HG03520 (cell line): ENCODE data around the gene TYSND1.
"Not testable (repeated sequence)": the region's sequence is repeated elsewhere in the genome, so short reads cannot be mapped to it uniquely, and the experiment has no call there.

Experiments
- ATAC-seq: cut with Tn5 transposase; IDR thresholded peaks from one replicate; pipeline ENCODE4 v1.9.1; 2021; ENCODE audit warnings: mild to moderate bottlenecking, moderate library complexity; ENCODE audit not compliant: unreplicated experiment

The TYSND1 gene

GRCh38 chr10:70146489-70147258 lies at the start of gene TYSND1:
Gene TYSND1, minus strand, starts transcription at chr10:70146700. Its CDS starts 114 bp downstream, at chr10:70146586.
- ATAC-seq = peak; percentile 86

GRCh38 chr10:70193391-70193844 lies 46.9 kb upstream of the TYSND1 start:
- no peak for ATAC-seq

- no peak for ATAC-seq
These were observed 45.9 kb upstream of the TYSND1 start for GRCh38 chr10:70192326-70192968.

- ATAC-seq = no peak
These were observed 45.4 kb upstream of the TYSND1 start for GRCh38 chr10:70191972-70192305.

GRCh38 chr10:70191161-70191971 lies 44.9 kb upstream of the TYSND1 start:
- ATAC-seq = no peak

- no peak for ATAC-seq
These were observed 44.1 kb upstream of the TYSND1 start for GRCh38 chr10:70190581-70190980.

- no peak for ATAC-seq
These were observed 43.6 kb upstream of the TYSND1 start for GRCh38 chr10:70190102-70190501.

DNA sequence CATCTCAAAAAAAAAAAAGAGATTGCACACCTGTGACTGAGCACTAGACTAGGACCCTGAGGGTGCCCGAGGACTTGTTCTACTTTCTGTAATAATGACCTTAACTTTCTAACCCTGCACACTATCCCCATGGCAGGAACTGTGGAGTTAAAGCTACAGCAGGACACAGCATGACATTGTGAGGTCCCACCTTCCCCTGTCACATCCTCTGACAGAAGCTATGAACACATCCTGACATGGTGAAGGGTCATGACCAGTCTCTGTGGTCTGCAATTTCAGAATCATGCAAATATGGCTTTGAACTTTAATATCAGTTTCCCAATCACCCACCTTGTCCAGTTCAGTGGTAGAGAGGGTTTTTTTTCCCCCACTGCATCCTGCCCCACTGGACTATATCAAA lies 42.3 kb upstream of the TYSND1 start:
- ATAC-seq = no peak

DNA sequence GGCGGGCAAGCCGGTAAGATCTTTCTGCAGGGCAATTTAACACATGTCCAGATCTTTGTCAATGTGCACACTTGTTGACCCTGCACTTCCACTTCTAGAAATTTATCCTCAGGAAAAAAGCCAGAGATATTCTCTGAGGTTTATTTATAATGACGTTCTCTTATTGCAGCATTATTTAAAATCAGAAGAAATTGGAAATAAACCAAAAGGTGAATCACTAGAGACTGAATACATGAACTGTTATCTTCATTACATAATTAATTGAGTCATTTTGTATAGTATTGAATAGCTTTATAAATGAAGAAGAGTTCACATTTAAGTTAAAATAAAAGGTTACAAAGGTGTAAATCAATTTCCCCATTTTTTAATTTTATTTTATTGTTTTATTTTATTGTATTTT lies 40.1 kb upstream of the TYSND1 start:
- ATAC-seq = no peak

DNA sequence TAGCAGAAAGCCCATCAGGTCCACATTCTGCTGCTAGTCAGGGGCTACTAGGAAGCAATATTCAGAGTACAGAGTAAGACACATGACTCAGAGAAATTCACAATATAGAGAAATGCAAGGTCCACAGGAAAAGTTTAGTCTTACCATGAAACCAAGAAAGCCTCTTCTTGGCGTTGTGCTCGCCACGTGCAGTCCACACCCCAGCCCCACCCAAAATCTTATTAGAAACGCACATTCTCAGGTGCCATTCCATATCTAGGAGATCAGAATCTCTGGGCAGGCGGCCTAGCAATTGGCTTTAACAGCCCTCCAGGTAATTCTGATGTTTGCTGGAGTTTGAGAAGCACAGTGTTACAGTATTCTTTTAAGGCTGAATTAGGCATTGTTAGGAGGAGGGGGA lies 39.6 kb upstream of the TYSND1 start:
- no peak for ATAC-seq

GRCh38 chr10:70183304-70183703 lies 36.8 kb upstream of the TYSND1 start:
- ATAC-seq = no peak

DNA sequence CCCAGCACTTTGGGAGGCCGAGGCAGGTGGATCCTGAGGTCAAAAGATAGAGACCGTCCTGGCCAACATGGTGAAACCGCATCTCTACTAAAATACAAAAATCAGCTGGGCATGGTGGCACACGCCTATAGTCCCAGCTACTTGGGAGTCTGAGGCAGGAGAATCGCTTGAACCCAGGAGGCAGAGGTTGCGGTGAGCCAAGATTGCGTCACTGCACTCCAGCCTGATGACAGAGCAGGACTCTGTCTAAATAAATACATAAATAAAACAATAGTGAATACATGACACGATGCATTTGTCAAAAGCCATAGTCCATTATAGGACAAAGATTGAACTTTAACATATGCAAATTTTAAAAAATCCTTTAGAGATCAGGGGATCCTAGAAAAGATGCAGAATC lies 32.7 kb upstream of the TYSND1 start:
- ATAC-seq = not testable (repeated sequence)

GRCh38 chr10:70178139-70178725 lies 31.7 kb upstream of the TYSND1 start:
- no peak for ATAC-seq

GRCh38 chr10:70176441-70176840 lies 29.9 kb upstream of the TYSND1 start:
- no peak for ATAC-seq

- no peak for ATAC-seq
These were observed 29.0 kb upstream of the TYSND1 start for GRCh38 chr10:70175516-70175915.

DNA sequence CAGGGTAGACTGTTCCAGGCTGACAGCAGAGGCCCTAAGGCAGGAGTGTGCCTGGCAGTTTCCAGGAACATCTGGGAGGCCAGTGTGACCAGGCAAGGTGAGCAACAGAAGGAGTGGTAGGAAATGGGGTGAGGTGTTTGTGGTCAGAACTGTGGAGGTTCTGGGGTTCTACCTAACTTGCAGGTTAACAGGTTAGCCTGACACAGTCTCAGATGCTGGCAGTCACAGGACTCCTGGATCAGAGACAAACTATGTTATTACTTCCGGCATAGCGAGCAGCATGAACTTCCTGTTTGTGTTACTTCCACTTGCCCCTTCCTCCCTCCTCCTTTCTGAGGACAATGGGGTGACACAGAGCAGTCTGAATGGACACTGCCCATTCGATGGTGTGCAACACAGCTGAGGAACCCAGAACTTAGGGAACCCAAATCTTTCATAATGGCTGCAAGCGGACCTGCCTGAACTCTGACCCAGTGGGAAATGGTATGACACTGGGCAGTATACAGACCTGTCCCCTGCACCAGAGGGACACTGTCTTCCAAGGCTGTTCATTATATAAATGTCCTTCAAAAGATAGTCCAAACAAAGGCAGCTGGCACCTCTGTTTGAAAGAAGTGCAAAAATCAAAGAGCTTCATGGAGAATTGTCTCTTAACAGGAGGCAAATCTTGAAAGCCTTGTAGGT lies 27.7 kb upstream of the TYSND1 start:
- no peak for ATAC-seq

- peak; percentile 10 for ATAC-seq
These were observed 23.3 kb upstream of the TYSND1 start for GRCh38 chr10:70169649-70170364.

GRCh38 chr10:70169011-70169410 lies 22.5 kb upstream of the TYSND1 start:
- no peak for ATAC-seq

- no peak for ATAC-seq
These were observed 20.7 kb upstream of the TYSND1 start for GRCh38 chr10:70167246-70167645.

DNA sequence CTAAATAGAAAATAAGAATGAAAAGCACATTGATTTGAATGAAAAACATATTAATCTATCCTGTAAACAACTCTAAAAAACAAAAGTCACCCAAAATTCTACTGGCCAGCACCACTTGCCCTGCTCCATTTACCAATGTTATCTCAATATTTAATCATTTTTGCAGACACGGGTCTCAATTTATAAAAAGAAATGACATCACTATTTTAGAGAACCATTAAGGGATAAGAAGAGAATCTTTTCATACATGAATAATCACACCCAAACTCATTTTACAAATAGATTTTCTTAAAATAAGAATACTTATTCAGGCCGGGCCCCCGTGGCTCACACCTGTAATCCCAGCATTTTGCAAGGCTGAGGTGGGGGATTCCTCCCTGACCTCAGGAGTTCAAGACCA lies 19.9 kb upstream of the TYSND1 start:
- ATAC-seq = no peak
